ENCODE data around the gene OTUD7B. TPM values are rescaled to one million over a fixed set of nuclear protein-coding genes. Genes with fewer than 3 reads are reported as not detected.
"Not testable (repeated sequence)": the region's sequence is repeated elsewhere in the genome, so short reads cannot be mapped to it uniquely, and the experiment has no call there.

OTUD7B gene
- total RNA-seq, 3 donors from 2014 or later (not counting 1 experiment from before 2014, with no cell fraction given): 10.6 to 19.6 (median 12.3) TPM

DNA sequence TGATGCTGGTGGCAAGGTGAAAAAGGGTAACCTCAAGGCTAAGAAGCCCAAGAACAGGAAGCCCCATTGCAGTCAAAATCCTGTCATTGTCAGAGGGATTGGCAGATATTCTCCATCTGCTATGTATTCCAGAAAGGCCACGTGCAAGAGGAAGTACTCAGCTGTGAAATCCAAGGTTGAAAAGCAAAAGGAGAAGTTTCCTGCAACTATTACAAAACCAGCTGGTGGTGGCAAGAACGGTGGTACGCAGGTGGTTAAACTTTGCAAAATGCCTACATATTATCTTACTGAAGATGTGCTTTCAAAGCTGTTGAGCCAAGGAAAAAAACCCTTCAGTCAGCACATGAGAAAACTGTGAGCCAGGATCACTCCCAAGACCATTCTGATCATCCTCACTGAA lies 43.4 kb upstream of the OTUD7B start:
- H3K4me1 ChIP-seq (ENCODE audit: control insufficient read depth, insufficient read depth, low read length): no peaks in the 10 kb centered on the region
- H3K27me3 ChIP-seq (ENCODE audit: control insufficient read depth, insufficient read depth, low read length): no peaks in the 10 kb centered on the region
- H3K27me3 Mint-ChIP-seq (ENCODE audit: low read depth in 2 of 2): peaks cover 5 to 14% of the 10 kb centered on the region in 2 donors
- intact Hi-C loops (cut with micrococcal nuclease): no loop called here
- no peak overlapping the region for H3K27ac ChIP-seq (ENCODE audit: low read length)
- WGBS (ENCODE audit: insufficient coverage): 24% methylated on average over 3 of the region's 3 CpGs
- no peak for TF ChIP-seq CTCF (IDR thresholded peaks at IDR 0.05)
- no peaks in the 10 kb centered on the region for H3K9me3 ChIP-seq (ENCODE audit: control insufficient read depth, insufficient read depth, low read length)
- no peak overlapping the region for H3K27ac Mint-ChIP-seq
- no peak overlapping the region for H3K4me3 ChIP-seq (ENCODE audit: low read length)
- no peaks in the 10 kb centered on the region for H3K36me3 ChIP-seq (ENCODE audit: control insufficient read depth, insufficient read depth, low read length)
- H3K9me3 Mint-ChIP-seq: no peaks in the 10 kb centered on the region
- DNase-seq: no peak
- H3K36me3 Mint-ChIP-seq: no peaks in the 10 kb centered on the region
- no peak overlapping the region for H3K4me3 Mint-ChIP-seq
- H3K4me1 Mint-ChIP-seq: no peaks in the 10 kb centered on the region
- ATAC-seq: no peak

GRCh38 chr1:150051905-150052412 lies 41.4 kb upstream of the OTUD7B start:
- peaks cover 11 to 14% of the 10 kb centered on the region in 2 donors for H3K27me3 Mint-ChIP-seq (ENCODE audit: low read depth in 2 of 2)
- intact Hi-C loops (cut with micrococcal nuclease); ATAC-seq; H3K27ac Mint-ChIP-seq; H3K9me3 Mint-ChIP-seq; H3K4me1 ChIP-seq (ENCODE audit: control insufficient read depth, insufficient read depth, low read length); H3K36me3 Mint-ChIP-seq; H3K27me3 ChIP-seq (ENCODE audit: control insufficient read depth, insufficient read depth, low read length); H3K9me3 ChIP-seq (ENCODE audit: control insufficient read depth, insufficient read depth, low read length); H3K27ac ChIP-seq (ENCODE audit: low read length); H3K4me3 ChIP-seq (ENCODE audit: low read length); DNase-seq; H3K4me1 Mint-ChIP-seq; H3K4me3 Mint-ChIP-seq; H3K36me3 ChIP-seq (ENCODE audit: control insufficient read depth, insufficient read depth, low read length): not testable (repeated sequence)
- WGBS (ENCODE audit: insufficient coverage): 17% methylated on average over 3 of the region's 3 CpGs

DNA sequence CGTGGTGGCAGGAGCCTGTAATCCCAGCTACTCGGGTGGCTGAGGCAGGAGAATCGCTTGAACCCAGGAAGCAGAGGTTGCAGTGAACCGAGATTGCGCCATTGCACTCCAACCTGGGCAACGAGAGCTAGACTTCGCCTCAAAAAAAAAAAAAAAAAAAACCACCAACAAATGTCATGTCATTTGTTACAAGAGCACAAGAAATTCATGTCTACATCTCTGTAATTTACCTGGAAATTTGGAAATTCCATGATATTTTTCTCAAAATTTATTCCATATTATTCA lies 40.5 kb upstream of the OTUD7B start:
- Histone ChIP-seq H3K36me3 (ENCODE audit: control insufficient read depth, insufficient read depth, low read length) (no peaks in the 10 kb centered on the region), H3K4me1 (ENCODE audit: control insufficient read depth, insufficient read depth, low read length) (no peaks in the 10 kb centered on the region), H3K27ac (ENCODE audit: low read length) (no peak overlapping the region), H3K4me3 (ENCODE audit: low read length) (no peak overlapping the region), H3K27me3 (ENCODE audit: control insufficient read depth, insufficient read depth, low read length) (no peaks in the 10 kb centered on the region), H3K9me3 (ENCODE audit: control insufficient read depth, insufficient read depth, low read length) (no peaks in the 10 kb centered on the region)
- no peaks in the 10 kb centered on the region for H3K9me3 Mint-ChIP-seq
- DNase-seq (no peak), ATAC-seq (no peak)
- intact Hi-C loops (cut with micrococcal nuclease): no loop called here
- WGBS (ENCODE audit: insufficient coverage): 61% methylated on average over 7 of the region's 7 CpGs
- no peak overlapping the region for H3K4me3 Mint-ChIP-seq
- TF ChIP-seq CTCF (IDR thresholded peaks at IDR 0.05): no peak
- H3K27me3 Mint-ChIP-seq (ENCODE audit: low read depth in 2 of 2): peaks cover 12 to 14% of the 10 kb centered on the region in 2 donors
- H3K36me3 Mint-ChIP-seq: no peaks in the 10 kb centered on the region
- H3K27ac Mint-ChIP-seq: no peak overlapping the region
- H3K4me1 Mint-ChIP-seq: no peaks in the 10 kb centered on the region

GRCh38 chr1:150049926-150050325 lies 39.4 kb upstream of the OTUD7B start:
- Mint-ChIP-seq H3K27ac (no peak overlapping the region), H3K9me3 (no peaks in the 10 kb centered on the region), H3K4me3 (no peak overlapping the region), H3K4me1 (no peaks in the 10 kb centered on the region), H3K36me3 (no peaks in the 10 kb centered on the region), H3K27me3 (ENCODE audit: low read depth in 2 of 2) (peaks cover 12 to 14% of the 10 kb centered on the region in 2 donors)
- WGBS (ENCODE audit: insufficient coverage): 97% methylated on average over 2 of the region's 2 CpGs
- TF ChIP-seq CTCF (IDR thresholded peaks at IDR 0.05): no peak
- Histone ChIP-seq H3K27me3 (ENCODE audit: control insufficient read depth, insufficient read depth, low read length) (no peaks in the 10 kb centered on the region), H3K9me3 (ENCODE audit: control insufficient read depth, insufficient read depth, low read length) (no peaks in the 10 kb centered on the region), H3K4me3 (ENCODE audit: low read length) (no peak overlapping the region), H3K36me3 (ENCODE audit: control insufficient read depth, insufficient read depth, low read length) (no peaks in the 10 kb centered on the region), H3K4me1 (ENCODE audit: control insufficient read depth, insufficient read depth, low read length) (no peaks in the 10 kb centered on the region), H3K27ac (ENCODE audit: low read length) (no peak overlapping the region)
- intact Hi-C loops (cut with micrococcal nuclease): loop anchor here (1.0 kb wide), 1 partner anchor 88 kb away; no protein-coding TSS in a partner anchor
- ATAC-seq (no peak), DNase-seq (no peak)

Measured in natural killer cell (primary cell).